GM18498 (cell line): ENCODE measurements around the gene S100A4.
"Not testable (repeated sequence)": the region's sequence is repeated elsewhere in the genome, so short reads cannot be mapped to it uniquely, and the experiment has no call there.

Experiments
- ATAC-seq: cut with Tn5 transposase; IDR thresholded peaks from one replicate; pipeline ENCODE4 v1.9.1; 2021; ENCODE audit warnings: mild to moderate bottlenecking, moderate library complexity; ENCODE audit not compliant: unreplicated experiment

S100A4 gene

GRCh38 chr1:153545067-153546055 lies at the start of gene S100A4:
S100A4 (minus strand) TSS chr1:153545806; CDS start chr1:153544794, 1,012 bp downstream.
- ATAC-seq: no peak

GRCh38 chr1:153592748-153593147 lies 47.1 kb upstream of the S100A4 start:
- ATAC-seq: no peak

- ATAC-seq: no peak
These were observed 42.9 kb upstream of the S100A4 start for GRCh38 chr1:153588482-153588881.

GRCh38 chr1:153588033-153588432 lies 42.4 kb upstream of the S100A4 start:
- not testable (repeated sequence) for ATAC-seq

GRCh38 chr1:153587314-153587713 lies 41.7 kb upstream of the S100A4 start:
- ATAC-seq: no peak

GRCh38 chr1:153586347-153586746 lies 40.7 kb upstream of the S100A4 start:
- no peak for ATAC-seq

- ATAC-seq: no peak
These were observed 39.4 kb upstream of the S100A4 start for GRCh38 chr1:153585006-153585405.

GRCh38 chr1:153583976-153584375 lies 38.4 kb upstream of the S100A4 start:
- no peak for ATAC-seq

- not testable (repeated sequence) for ATAC-seq
These were observed 37.9 kb upstream of the S100A4 start for GRCh38 chr1:153583514-153583913.

- ATAC-seq: not testable (repeated sequence)
These were observed 37.2 kb upstream of the S100A4 start for GRCh38 chr1:153582836-153583235.

GRCh38 chr1:153578936-153579335 lies 33.3 kb upstream of the S100A4 start:
- no peak for ATAC-seq

- ATAC-seq: no peak
These were observed 32.9 kb upstream of the S100A4 start for GRCh38 chr1:153578490-153578889.

- no peak for ATAC-seq
These were observed 32.0 kb upstream of the S100A4 start for GRCh38 chr1:153577624-153578051.

GRCh38 chr1:153577138-153577537 lies 31.5 kb upstream of the S100A4 start:
- no peak for ATAC-seq

GRCh38 chr1:153575497-153575896 lies 29.9 kb upstream of the S100A4 start:
- not testable (repeated sequence) for ATAC-seq

- not testable (repeated sequence) for ATAC-seq
These were observed 29.5 kb upstream of the S100A4 start for GRCh38 chr1:153575081-153575491.

- no peak for ATAC-seq
These were observed 27.7 kb upstream of the S100A4 start for GRCh38 chr1:153573351-153573750.

GRCh38 chr1:153572569-153573015 lies 27.0 kb upstream of the S100A4 start:
- ATAC-seq: no peak

GRCh38 chr1:153571706-153572105 lies 26.1 kb upstream of the S100A4 start:
- no peak for ATAC-seq

- ATAC-seq: no peak
These were observed 25.3 kb upstream of the S100A4 start for GRCh38 chr1:153570874-153571273.

- ATAC-seq: no peak
These were observed 23.9 kb upstream of the S100A4 start for GRCh38 chr1:153569465-153569864.
